Measurements from ENCODE around the gene TSGA10. TPM values are rescaled to one million over a fixed set of nuclear protein-coding genes. Genes with fewer than 3 reads are reported as not detected.
A peak's percentile ranks its signal among the peaks of the same experiment; 100 is the strongest.
"Not testable (repeated sequence)": the region's sequence is repeated elsewhere in the genome, so short reads cannot be mapped to it uniquely, and the experiment has no call there.

TSGA10 gene
- total RNA-seq, 2 experiments from 2014 or later = 8.0 to 11.1 TPM

- Mint-ChIP-seq H3K4me3 (no peak overlapping the region), H3K27me3 (peaks cover 19% of the 10 kb centered on the region), H3K9me3 (no peaks in the 10 kb centered on the region), H3K36me3 (peaks cover 3% of the 10 kb centered on the region), H3K4me1 (peaks cover 4% of the 10 kb centered on the region), H3K27ac (no peak overlapping the region)
- POLR2A ChIA-PET = interaction anchor here (0.6 kb wide), 1 partner anchor 95 kb away, joined by 3 read pairs; no protein-coding TSS in a partner anchor
- DNase-seq = no peak
- no peak for ATAC-seq (ENCODE audit: low read depth)
These were observed 69.3 kb downstream of the TSGA10 start for GRCh38 chr2:99085421-99085820.

DNA sequence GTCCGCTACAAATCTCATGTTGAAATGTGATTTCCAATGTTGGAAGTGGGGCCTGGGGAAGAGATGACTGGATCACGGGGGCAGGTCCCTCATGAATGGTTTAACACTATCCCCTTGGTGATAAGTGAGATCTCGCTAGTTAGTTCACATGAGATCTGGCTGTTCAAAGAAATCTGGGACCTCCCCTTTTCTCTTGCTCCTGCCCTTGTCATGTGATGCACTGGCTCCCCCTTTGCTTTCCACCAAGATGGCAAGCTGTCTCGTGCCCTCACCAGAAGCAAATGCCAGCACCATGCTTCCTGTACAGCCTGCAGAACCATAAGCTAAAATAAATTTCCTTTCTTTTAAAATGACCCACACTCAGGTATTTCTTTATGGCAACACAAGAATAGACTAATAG, 70.5 kb downstream of the TSGA10 start:
- no peaks in the 10 kb centered on the region for H3K36me3 Mint-ChIP-seq
- no peak overlapping the region for H3K27ac Mint-ChIP-seq
- ATAC-seq (ENCODE audit: low read depth) (no peak), DNase-seq (no peak)
- H3K9me3 Mint-ChIP-seq = no peaks in the 10 kb centered on the region
- H3K27me3 Mint-ChIP-seq = peaks cover 15% of the 10 kb centered on the region
- H3K4me3 Mint-ChIP-seq = no peak overlapping the region
- POLR2A ChIA-PET = no interaction called here
- peaks cover 4% of the 10 kb centered on the region for H3K4me1 Mint-ChIP-seq

GRCh38 chr2:99081891-99082290, 72.9 kb downstream of the TSGA10 start:
- H3K36me3 Mint-ChIP-seq = no peaks in the 10 kb centered on the region
- H3K9me3 Mint-ChIP-seq = no peaks in the 10 kb centered on the region
- H3K27me3 Mint-ChIP-seq = peaks cover 10% of the 10 kb centered on the region
- POLR2A ChIA-PET = no interaction called here
- H3K4me3 Mint-ChIP-seq = no peak overlapping the region
- ATAC-seq (ENCODE audit: low read depth) (no peak), DNase-seq (no peak)
- H3K27ac Mint-ChIP-seq = no peak overlapping the region
- H3K4me1 Mint-ChIP-seq = peaks cover 3% of the 10 kb centered on the region

- POLR2A ChIA-PET = no interaction called here
- Mint-ChIP-seq H3K4me3 (no peak overlapping the region), H3K9me3 (no peaks in the 10 kb centered on the region), H3K27ac (no peak overlapping the region), H3K4me1 (no peaks in the 10 kb centered on the region), H3K27me3 (peaks cover 12% of the 10 kb centered on the region), H3K36me3 (no peaks in the 10 kb centered on the region)
- ATAC-seq (ENCODE audit: low read depth) (no peak), DNase-seq (no peak)
These were observed 75.5 kb downstream of the TSGA10 start for GRCh38 chr2:99079226-99079625.

GRCh38 chr2:99072551-99072950, 82.2 kb downstream of the TSGA10 start:
- POLR2A ChIA-PET = no interaction called here
- H3K27me3 Mint-ChIP-seq = peaks cover 12% of the 10 kb centered on the region
- H3K4me1 Mint-ChIP-seq = no peaks in the 10 kb centered on the region
- no peaks in the 10 kb centered on the region for H3K36me3 Mint-ChIP-seq
- no peak overlapping the region for H3K27ac Mint-ChIP-seq
- H3K9me3 Mint-ChIP-seq = no peaks in the 10 kb centered on the region
- H3K4me3 Mint-ChIP-seq = no peak overlapping the region
- ATAC-seq (ENCODE audit: low read depth) (no peak), DNase-seq (no peak)

DNA sequence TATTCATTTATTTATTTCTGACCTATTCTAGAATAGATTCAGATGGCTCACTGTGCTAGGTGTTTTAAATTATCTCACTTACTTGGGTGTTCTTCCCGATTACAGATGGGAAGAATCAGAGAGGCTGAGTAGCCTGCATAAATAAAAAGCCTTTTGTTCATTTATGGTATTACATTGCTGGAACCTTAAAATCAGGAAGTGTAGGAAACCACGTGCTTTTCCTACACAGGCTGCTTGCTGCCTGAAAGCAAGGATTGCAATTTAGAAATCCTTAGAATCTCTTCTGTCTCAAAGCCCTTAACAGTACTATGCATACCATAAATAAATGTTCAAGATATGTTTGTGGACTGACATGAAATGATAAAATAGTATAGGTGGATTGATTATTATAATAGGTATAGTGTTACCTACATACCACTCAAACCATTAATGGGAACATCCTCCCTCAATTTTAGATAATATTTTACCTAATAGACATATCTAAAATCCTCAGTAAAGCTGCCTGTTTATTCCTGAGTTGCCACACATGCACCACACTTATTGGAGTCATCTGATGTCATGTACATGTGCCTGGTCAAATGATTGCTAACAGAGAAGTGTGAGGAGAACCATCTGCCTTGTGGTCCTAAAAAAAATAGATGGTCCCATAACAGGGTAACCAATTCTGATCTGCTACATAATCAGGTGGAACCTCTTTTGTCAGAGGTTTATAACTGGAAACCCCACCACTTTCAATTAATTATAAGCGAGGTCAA, 86.7 kb downstream of the TSGA10 start:
- H3K36me3 Mint-ChIP-seq = no peaks in the 10 kb centered on the region
- H3K27ac Mint-ChIP-seq = no peak overlapping the region
- H3K4me1 Mint-ChIP-seq = no peaks in the 10 kb centered on the region
- ATAC-seq (ENCODE audit: low read depth) = no peak
- no peaks in the 10 kb centered on the region for H3K9me3 Mint-ChIP-seq
- peaks cover 10% of the 10 kb centered on the region for H3K27me3 Mint-ChIP-seq
- DNase-seq = no peak
- POLR2A ChIA-PET = no interaction called here
- no peak overlapping the region for H3K4me3 Mint-ChIP-seq

GRCh38 chr2:99066075-99066958, 88.4 kb downstream of the TSGA10 start:
- no peaks in the 10 kb centered on the region for H3K36me3 Mint-ChIP-seq
- H3K9me3 Mint-ChIP-seq = no peaks in the 10 kb centered on the region
- peaks cover 6% of the 10 kb centered on the region for H3K27me3 Mint-ChIP-seq
- H3K4me3 Mint-ChIP-seq = no peak overlapping the region
- POLR2A ChIA-PET = no interaction called here
- no peak overlapping the region for H3K27ac Mint-ChIP-seq
- no peak for DNase-seq
- no peaks in the 10 kb centered on the region for H3K4me1 Mint-ChIP-seq
- peak; percentile 98 for ATAC-seq (ENCODE audit: low read depth)

DNA sequence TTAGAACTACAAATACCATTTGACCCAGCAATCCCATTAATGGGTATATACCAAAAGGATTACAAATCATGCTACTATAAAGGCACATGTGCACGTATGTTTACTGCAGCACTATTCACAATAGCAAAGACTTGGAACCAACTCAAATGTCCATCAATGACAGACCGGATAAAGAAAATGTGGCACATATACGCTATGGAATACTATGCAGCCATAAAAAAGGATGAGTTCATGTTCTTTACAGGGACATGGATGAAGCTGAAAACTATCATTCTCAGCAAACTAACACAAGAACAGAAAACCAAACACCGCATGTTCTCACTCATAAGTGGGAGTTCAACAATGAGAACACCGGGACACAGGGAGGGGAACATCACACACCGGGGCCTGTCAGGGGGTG, 105.6 kb downstream of the TSGA10 start:
- Mint-ChIP-seq H3K9me3 (peaks cover 16% of the 10 kb centered on the region), H3K36me3 (peaks cover 24% of the 10 kb centered on the region)
- H3K4me3 Mint-ChIP-seq; H3K27me3 Mint-ChIP-seq; POLR2A ChIA-PET; H3K27ac Mint-ChIP-seq; DNase-seq; ATAC-seq (ENCODE audit: low read depth); H3K4me1 Mint-ChIP-seq: not testable (repeated sequence)

GRCh38 chr2:99040736-99041300, 113.9 kb downstream of the TSGA10 start:
- H3K27me3 Mint-ChIP-seq; ATAC-seq (ENCODE audit: low read depth); DNase-seq; POLR2A ChIA-PET; H3K4me3 Mint-ChIP-seq: not testable (repeated sequence)
- H3K27ac Mint-ChIP-seq = peak overlapping the region; percentile 82
- H3K4me1 Mint-ChIP-seq = peaks cover 11% of the 10 kb centered on the region
- H3K9me3 Mint-ChIP-seq = peaks cover 33% of the 10 kb centered on the region
- H3K36me3 Mint-ChIP-seq = peaks cover 48% of the 10 kb centered on the region

GRCh38 chr2:99035920-99036319, 118.8 kb downstream of the TSGA10 start:
- DNase-seq (no peak), ATAC-seq (ENCODE audit: low read depth) (no peak)
- Mint-ChIP-seq H3K27ac (no peak overlapping the region), H3K36me3 (peaks cover 24% of the 10 kb centered on the region), H3K4me1 (peaks cover 19% of the 10 kb centered on the region), H3K27me3 (no peaks in the 10 kb centered on the region), H3K9me3 (peaks cover 16% of the 10 kb centered on the region), H3K4me3 (no peak overlapping the region)
- POLR2A ChIA-PET = no interaction called here

- ATAC-seq (ENCODE audit: low read depth) (no peak), DNase-seq (no peak)
- H3K4me1 Mint-ChIP-seq = peaks cover 9% of the 10 kb centered on the region
- peaks cover 1% of the 10 kb centered on the region for H3K27me3 Mint-ChIP-seq
- POLR2A ChIA-PET = no interaction called here
- H3K27ac Mint-ChIP-seq = no peak overlapping the region
- peaks cover 2% of the 10 kb centered on the region for H3K9me3 Mint-ChIP-seq
- H3K36me3 Mint-ChIP-seq = peaks cover 2% of the 10 kb centered on the region
- H3K4me3 Mint-ChIP-seq = no peak overlapping the region
These were observed 122.0 kb downstream of the TSGA10 start for GRCh38 chr2:99032786-99033185.

- no peak for ATAC-seq (ENCODE audit: low read depth)
- DNase-seq = no peak
- Mint-ChIP-seq H3K9me3 (peaks cover 2% of the 10 kb centered on the region), H3K36me3 (peaks cover 2% of the 10 kb centered on the region), H3K27ac (no peak overlapping the region), H3K27me3 (peaks cover 2% of the 10 kb centered on the region), H3K4me3 (no peak overlapping the region), H3K4me1 (peaks cover 9% of the 10 kb centered on the region)
- POLR2A ChIA-PET = no interaction called here
These were observed 122.7 kb downstream of the TSGA10 start for GRCh38 chr2:99032001-99032400.

DNA sequence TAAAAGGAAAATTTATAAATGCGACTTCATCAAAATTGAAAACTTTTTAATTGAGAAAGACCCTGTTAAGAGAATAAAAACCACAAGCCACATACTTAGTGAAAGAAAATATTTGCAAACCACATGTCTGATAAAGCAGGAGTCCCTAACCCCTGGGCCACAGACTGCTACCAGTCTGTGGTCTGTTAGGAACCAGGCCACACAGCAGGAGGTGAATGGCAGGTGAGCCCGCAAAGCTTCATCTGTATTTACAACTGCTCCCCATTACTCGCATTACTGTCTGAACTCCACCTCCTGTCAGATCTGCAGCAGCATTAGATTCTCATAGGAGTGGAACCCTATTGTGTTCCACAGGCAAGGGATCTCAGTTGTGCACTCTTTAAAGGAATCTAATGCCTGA, 123.3 kb downstream of the TSGA10 start:
- Mint-ChIP-seq H3K27me3 (peaks cover 2% of the 10 kb centered on the region), H3K4me3 (no peak overlapping the region), H3K27ac (no peak overlapping the region), H3K4me1 (peaks cover 9% of the 10 kb centered on the region), H3K36me3 (peaks cover 2% of the 10 kb centered on the region), H3K9me3 (peaks cover 2% of the 10 kb centered on the region)
- DNase-seq (no peak), ATAC-seq (ENCODE audit: low read depth) (no peak)
- POLR2A ChIA-PET = interaction anchor here (0.7 kb wide), 2 partner anchors 789 to 1052 kb away, joined by 4 to 7 read pairs; no protein-coding TSS in a partner anchor

All from activated naive CD8-positive, alpha-beta T cell treated with anti-CD3 and anti-CD28 coated beads, Interleukin-2, amount 10 ng/mL, durations not matched to agents 7 days and 5 days (primary cell).